Suprapubic skin (tissue), 4 donors: ENCODE measurements around the gene METRNL. TPM values are rescaled to one million over a fixed set of nuclear protein-coding genes. Genes with fewer than 3 reads are reported as not detected.
A peak's percentile ranks its signal among the peaks of the same experiment; 100 is the strongest.
"Not testable (repeated sequence)": the region's sequence is repeated elsewhere in the genome, so short reads cannot be mapped to it uniquely, and the experiment has no call there.

ENCODE experiments used
- DNase-seq, 2 donors: peaks; one replicate each; pipeline ENCODE4 v3.0.0-alpha.2; 2019; ENCODE audit warnings: low spot score in 2 of 2
- H3K27ac ChIP-seq: fragments of 200-600 bp; sonication (generic); one replicate; pipeline ENCODE4 v1.5.1; 2019
- H3K27me3 ChIP-seq: fragments of 200-600 bp; sonication (generic); one replicate; pipeline ENCODE4 v1.5.1; 2019
- H3K36me3 ChIP-seq: fragments of 200-600 bp; sonication (generic); one replicate; pipeline ENCODE4 v1.5.1; 2019
- H3K4me1 ChIP-seq: fragments of 200-600 bp; sonication (generic); one replicate; pipeline ENCODE4 v1.5.1; 2019
- H3K4me3 ChIP-seq: fragments of 200-600 bp; sonication (generic); one replicate; pipeline ENCODE4 v1.5.1; 2019; ENCODE audit warnings: mild to moderate bottlenecking
- H3K9me3 ChIP-seq: fragments of 200-600 bp; sonication (generic); one replicate; pipeline ENCODE4 v1.5.1; 2019
- CTCF ChIP-seq, 2 donors: fragments of 200-600 bp in 1 of 2; fragments of 450-650 bp in 1 of 2; sonication (generic) in 1 of 2; IDR thresholded peaks; one replicate each; pipeline ENCODE4 v1.5.1; 2016 to 2019; ENCODE audit warnings: antibody characterized with exemption in 2 of 2, mild to moderate bottlenecking in 1 of 2, moderate library complexity in 1 of 2
- EP300 ChIP-seq: sonication (generic); formaldehyde crosslinking; IDR thresholded peaks from one replicate; pipeline ENCODE4 v1.6.1; 2017; ENCODE audit warnings: antibody characterized with exemption
- POLR2A ChIP-seq, 2 donors: fragments of 450-650 bp; IDR thresholded peaks; one replicate each; pipeline ENCODE4 v1.6.1; 2017; ENCODE audit warnings: antibody characterized with exemption in 2 of 2, mild to moderate bottlenecking in 2 of 2, moderate library complexity in 2 of 2
- POLR2AphosphoS5 ChIP-seq, 3 donors: sonication (generic); formaldehyde crosslinking; IDR thresholded peaks; one replicate each; pipeline ENCODE4 v1.6.1; 2017; ENCODE audit warnings: antibody characterized with exemption in 3 of 3
- WGBS: methylation state at CpG from one replicate; pipeline ENCODE4 v1.1.5; 2018; 5-methylcytosine and 5-hydroxymethylcytosine counted together
- total RNA-seq, 4 donors: library from RNA; depleted of rRNA; stranded (reverse); fragments of >200 nt; gene quantifications; one replicate each; pipeline ENCODE4 v1.1.0, GENCODE V29; 2016

Gene METRNL
- total RNA-seq, 4 donors from 2014 or later, result 59.1 to 222 (median 155) TPM

GRCh38 chr17:83129676-83130075 lies 50.3 kb downstream of the METRNL start:
- no peak for TF ChIP-seq EP300
- TF ChIP-seq POLR2A (IDR thresholded peaks at IDR 0.05), result no peak
- no peak for TF ChIP-seq POLR2AphosphoS5 (IDR thresholded peaks at IDR 0.05)
- TF ChIP-seq CTCF (IDR thresholded peaks at IDR 0.05), result no peak
- H3K36me3 ChIP-seq, result no peaks in the 10 kb centered on the region
- 94% methylated on average over 12 of the region's 12 CpGs for WGBS
- H3K27me3 ChIP-seq, result peaks cover 11% of the 10 kb centered on the region
- peak; percentile 43 to 50 for DNase-seq
- H3K27ac ChIP-seq, result no peak overlapping the region
- H3K4me1 ChIP-seq, result peaks cover 18% of the 10 kb centered on the region
- H3K4me3 ChIP-seq, result no peak overlapping the region
- H3K9me3 ChIP-seq, result no peaks in the 10 kb centered on the region

GRCh38 chr17:83131401-83132011 lies 52.1 kb downstream of the METRNL start:
- TF ChIP-seq EP300 (no peak), POLR2A (IDR thresholded peaks at IDR 0.05) (no peak), CTCF (IDR thresholded peaks at IDR 0.05) (no peak), POLR2AphosphoS5 (IDR thresholded peaks at IDR 0.05) (no peak)
- Histone ChIP-seq H3K36me3 (no peaks in the 10 kb centered on the region), H3K9me3 (no peaks in the 10 kb centered on the region), H3K27me3 (peaks cover 6% of the 10 kb centered on the region), H3K27ac (no peak overlapping the region), H3K4me3 (no peak overlapping the region), H3K4me1 (peaks cover under 1% of the 10 kb centered on the region)
- WGBS, result 93% methylated on average over 14 of the region's 14 CpGs
- DNase-seq, result peak; percentile 55 to 56

- Histone ChIP-seq H3K4me3 (no peak overlapping the region), H3K9me3 (no peaks in the 10 kb centered on the region), H3K27me3 (peaks cover 9% of the 10 kb centered on the region), H3K4me1 (no peaks in the 10 kb centered on the region), H3K36me3 (no peaks in the 10 kb centered on the region), H3K27ac (no peak overlapping the region)
- peak; percentile 41 to 63 for DNase-seq
- TF ChIP-seq POLR2A (IDR thresholded peaks at IDR 0.05) (no peak), EP300 (no peak), POLR2AphosphoS5 (IDR thresholded peaks at IDR 0.05) (no peak), CTCF (IDR thresholded peaks at IDR 0.05) (no peak)
- 96% methylated on average over 9 of the region's 21 CpGs for WGBS
These were observed 53.1 kb downstream of the METRNL start for GRCh38 chr17:83132251-83133081.

- H3K36me3 ChIP-seq, result no peaks in the 10 kb centered on the region
- no peaks in the 10 kb centered on the region for H3K4me1 ChIP-seq
- H3K4me3 ChIP-seq, result no peak overlapping the region
- no peaks in the 10 kb centered on the region for H3K9me3 ChIP-seq
- TF ChIP-seq EP300 (no peak), POLR2A (IDR thresholded peaks at IDR 0.05) (no peak), CTCF (IDR thresholded peaks at IDR 0.05) (no peak), POLR2AphosphoS5 (IDR thresholded peaks at IDR 0.05) (no peak)
- H3K27ac ChIP-seq, result no peak overlapping the region
- WGBS, result 76% methylated on average over 8 of the region's 16 CpGs
- DNase-seq, result peak; percentile 46 to 54
- peaks cover 12% of the 10 kb centered on the region for H3K27me3 ChIP-seq
These were observed 54.1 kb downstream of the METRNL start for GRCh38 chr17:83133302-83134121.

- H3K4me3 ChIP-seq, H3K4me1 ChIP-seq, H3K27me3 ChIP-seq, H3K9me3 ChIP-seq, H3K27ac ChIP-seq, H3K36me3 ChIP-seq: not testable (repeated sequence)
- peak in 1 of 2 donors; percentile 24 for DNase-seq
- 80% methylated on average over 2 of the region's 38 CpGs for WGBS
These were observed 55.0 kb downstream of the METRNL start for GRCh38 chr17:83134456-83134855.
